ENCODE data around the gene EMD. TPM values are rescaled to one million over a fixed set of nuclear protein-coding genes. Genes with fewer than 3 reads are reported as not detected.

The EMD gene
- total and polyA plus RNA-seq, 10 donors: 29.8 to 83.1 (median 54.3) TPM

DNA sequence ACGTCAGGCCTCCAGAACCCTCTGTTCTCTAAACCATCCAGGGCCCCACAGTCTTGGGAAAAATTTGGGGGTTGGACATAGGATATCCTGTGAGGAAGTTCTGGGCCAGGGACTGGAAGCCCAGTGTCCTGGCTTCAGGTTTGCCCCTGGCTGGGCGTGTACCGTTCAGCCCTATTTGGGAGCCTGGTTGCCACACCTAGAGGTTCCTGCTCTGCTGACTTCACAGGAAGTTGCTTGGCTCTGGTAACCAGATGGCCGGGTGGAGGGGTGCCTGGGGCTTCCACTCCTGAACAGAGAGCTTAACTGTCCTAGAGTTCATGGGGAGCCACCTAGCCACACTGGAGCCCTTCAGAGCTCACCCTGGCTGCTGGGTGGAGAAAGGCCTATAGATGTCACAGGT lies 33.4 kb downstream of the EMD start:
- 6 to 50% (median 29%) methylated on average over 1 to 4 of the region's 4 CpGs for WGBS, 5 donors
- intact Hi-C loops (cut with DNase I; ENCODE audit: low total_unique reads): no loop called here
- Histone ChIP-seq H3K27me3 (replicated peaks in 1 of 7) (no peaks in the 10 kb centered on the region), H3K36me3 (peaks cover 0 to 18% (median 0%) of the 10 kb centered on the region in 6 donors), H3K9me3 (no peaks in the 10 kb centered on the region), H3K4me3 (peak overlapping the region; percentile 42 to 84 (median 68)), H3K27ac (peak overlapping the region; percentile 79 to 98 (median 96)), H3K4me1 (peaks cover 0 to 52% (median 36%) of the 10 kb centered on the region in 6 donors)
- DNase-seq: peak; percentile 90
- TF ChIP-seq POLR2AphosphoS5 (IDR thresholded peaks at IDR 0.05): peak in 1 of 3 donors; percentile 62
- TF ChIP-seq, protein P1, sequence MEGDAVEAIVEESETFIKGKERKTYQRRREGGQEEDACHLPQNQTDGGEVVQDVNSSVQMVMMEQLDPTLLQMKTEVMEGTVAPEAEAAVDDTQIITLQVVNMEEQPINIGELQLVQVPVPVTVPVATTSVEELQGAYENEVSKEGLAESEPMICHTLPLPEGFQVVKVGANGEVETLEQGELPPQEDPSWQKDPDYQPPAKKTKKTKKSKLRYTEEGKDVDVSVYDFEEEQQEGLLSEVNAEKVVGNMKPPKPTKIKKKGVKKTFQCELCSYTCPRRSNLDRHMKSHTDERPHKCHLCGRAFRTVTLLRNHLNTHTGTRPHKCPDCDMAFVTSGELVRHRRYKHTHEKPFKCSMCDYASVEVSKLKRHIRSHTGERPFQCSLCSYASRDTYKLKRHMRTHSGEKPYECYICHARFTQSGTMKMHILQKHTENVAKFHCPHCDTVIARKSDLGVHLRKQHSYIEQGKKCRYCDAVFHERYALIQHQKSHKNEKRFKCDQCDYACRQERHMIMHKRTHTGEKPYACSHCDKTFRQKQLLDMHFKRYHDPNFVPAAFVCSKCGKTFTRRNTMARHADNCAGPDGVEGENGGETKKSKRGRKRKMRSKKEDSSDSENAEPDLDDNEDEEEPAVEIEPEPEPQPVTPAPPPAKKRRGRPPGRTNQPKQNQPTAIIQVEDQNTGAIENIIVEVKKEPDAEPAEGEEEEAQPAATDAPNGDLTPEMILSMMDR (IDR thresholded peaks at IDR 0.05 in 8 of 11, conservative IDR thresholded peaks at IDR 0.05 in 3 of 11): no peak

DNA sequence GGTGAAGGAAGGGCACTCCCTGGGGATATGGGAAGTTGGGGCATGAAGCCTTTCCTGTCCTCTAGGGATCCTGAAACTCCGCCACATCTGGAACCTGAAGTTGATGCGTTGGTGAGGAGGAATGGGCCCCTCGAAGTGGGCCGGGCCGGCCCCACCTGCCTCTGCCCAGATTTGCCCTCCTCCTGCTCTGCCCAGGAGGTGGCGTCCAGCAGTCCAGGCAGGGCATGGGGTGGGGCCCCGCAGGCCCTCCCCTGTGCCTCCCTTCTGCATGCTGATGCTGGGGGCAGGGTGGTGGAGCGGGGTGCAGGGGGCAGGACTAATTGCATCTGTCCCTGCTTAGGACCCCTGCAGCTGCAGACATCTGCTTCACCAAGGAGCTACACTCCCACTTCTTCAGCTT lies 34.0 kb downstream of the EMD start:
- WGBS, 5 donors: 59 to 96% (median 79%) methylated on average over 5 to 8 of the region's 8 CpGs
- Histone ChIP-seq H3K4me3 (peak overlapping the region in 1 of 8 donors; percentile 83), H3K27ac (peak overlapping the region; percentile 79 to 98 (median 96)), H3K4me1 (peaks cover 0 to 45% (median 33%) of the 10 kb centered on the region in 6 donors), H3K27me3 (replicated peaks in 1 of 7) (no peaks in the 10 kb centered on the region), H3K36me3 (peaks cover 0 to 18% (median 0%) of the 10 kb centered on the region in 6 donors), H3K9me3 (no peaks in the 10 kb centered on the region)
- DNase-seq: no peak
- TF ChIP-seq POLR2A (IDR thresholded peaks at IDR 0.05): no peak
- TF ChIP-seq, protein P1 (IDR thresholded peaks at IDR 0.05 in 8 of 11, conservative IDR thresholded peaks at IDR 0.05 in 3 of 11): no peak
- no peak for TF ChIP-seq POLR2AphosphoS5 (IDR thresholded peaks at IDR 0.05)
- intact Hi-C loops (cut with DNase I; ENCODE audit: low total_unique reads): no loop called here

DNA sequence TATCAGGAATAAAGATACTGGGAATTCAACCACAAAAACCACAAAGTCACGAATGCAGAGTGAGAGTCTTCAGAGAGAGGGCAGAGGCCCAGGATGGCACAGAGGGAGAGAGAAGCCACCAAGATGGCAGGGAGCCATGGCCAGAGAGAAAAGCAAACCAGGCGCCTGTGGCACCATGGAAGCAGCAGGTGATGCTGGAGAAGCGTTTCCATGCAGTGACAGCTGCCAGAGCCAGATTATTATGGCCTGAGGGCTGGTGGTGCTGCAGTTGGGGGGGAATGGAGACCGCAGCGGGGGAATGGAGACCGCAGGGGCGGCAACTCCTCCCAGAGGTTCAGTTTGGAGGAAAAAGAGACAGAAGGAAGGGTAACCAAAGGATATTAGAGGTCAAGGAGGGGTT lies 38.1 kb downstream of the EMD start:
- no peak for TF ChIP-seq POLR2A (IDR thresholded peaks at IDR 0.05)
- intact Hi-C loops (cut with DNase I; ENCODE audit: low total_unique reads): no loop called here
- no peak for DNase-seq
- no peak overlapping the region for H3K27ac ChIP-seq
- 61 to 86% (median 83%) methylated on average over 7 of the region's 7 CpGs for WGBS, 5 donors
- H3K4me3 ChIP-seq: no peak overlapping the region
- peaks cover 0 to 44% (median 0%) of the 10 kb centered on the region in 6 donors for H3K36me3 ChIP-seq
- no peaks in the 10 kb centered on the region for H3K27me3 ChIP-seq (replicated peaks in 1 of 7)
- peaks cover 0 to 31% (median 12%) of the 10 kb centered on the region in 6 donors for H3K4me1 ChIP-seq
- no peaks in the 10 kb centered on the region for H3K9me3 ChIP-seq

DNA sequence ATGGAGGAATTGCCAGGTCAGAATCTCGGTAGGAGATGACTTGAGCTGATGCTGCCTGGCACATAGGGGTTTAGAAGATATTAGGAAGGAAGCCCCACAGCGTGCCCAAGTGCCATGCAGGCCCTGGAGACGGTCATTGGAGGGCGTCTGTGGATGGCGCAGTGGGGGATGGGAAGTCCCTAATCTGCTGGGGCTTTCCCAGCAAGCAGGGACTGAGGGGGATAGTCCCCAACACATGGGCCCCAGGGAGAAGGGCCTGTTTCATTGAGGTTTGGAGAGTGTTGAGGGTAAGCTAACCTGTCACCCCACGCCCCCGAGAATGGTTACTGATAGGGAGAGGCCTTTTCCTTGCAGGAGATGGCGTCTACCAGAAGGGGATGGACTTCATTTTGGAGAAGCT lies 40.1 kb downstream of the EMD start:
- intact Hi-C loops (cut with DNase I; ENCODE audit: low total_unique reads): no loop called here
- 75 to 89% (median 75%) methylated on average over 8 of the region's 8 CpGs for WGBS, 5 donors
- Histone ChIP-seq H3K27me3 (replicated peaks in 1 of 7) (no peaks in the 10 kb centered on the region), H3K36me3 (peaks cover 0 to 33% (median 0%) of the 10 kb centered on the region in 6 donors), H3K4me1 (peaks cover 0 to 18% (median 0%) of the 10 kb centered on the region in 6 donors), H3K4me3 (no peak overlapping the region), H3K27ac (peak overlapping the region in 5 of 8 donors; percentile 33 to 68 (median 65)), H3K9me3 (no peaks in the 10 kb centered on the region)
- TF ChIP-seq, protein P1 (IDR thresholded peaks at IDR 0.05 in 8 of 11, conservative IDR thresholded peaks at IDR 0.05 in 3 of 11): no peak
- TF ChIP-seq POLR2A (IDR thresholded peaks at IDR 0.05): no peak
- TF ChIP-seq POLR2AphosphoS5 (IDR thresholded peaks at IDR 0.05): no peak
- DNase-seq: no peak
